NOMO-1 (cell line): ENCODE data around the gene IFT81.

Source experiments
- DNase-seq, 2 experiments: peaks; one replicate each; lab custom pipeline; 2025; ENCODE audit not compliant: unreplicated experiment in 2 of 2; lab: John Stamatoyannopoulos, UW

IFT81 gene

GRCh38 chr12:110124269-110124995, at the start of gene IFT81:
IFT81 (plus strand) TSS chr12:110124357; CDS start chr12:110127381, 3,024 bp downstream.
- peak; percentile 79 to 94 for DNase-seq

GRCh38 chr12:110075880-110076279, 48.3 kb upstream of the IFT81 start:
- DNase-seq, result no peak

GRCh38 chr12:110077800-110078199, 46.4 kb upstream of the IFT81 start:
- no peak for DNase-seq

- DNase-seq, result peak; percentile 60 to 92
These were observed 44.4 kb upstream of the IFT81 start for GRCh38 chr12:110079477-110080400.

GRCh38 chr12:110080410-110080809, 43.7 kb upstream of the IFT81 start:
- DNase-seq, result no peak

- DNase-seq, result no peak
These were observed 39.7 kb upstream of the IFT81 start for GRCh38 chr12:110084314-110085015.

- DNase-seq, result peak; percentile 52 to 81
These were observed 35.9 kb upstream of the IFT81 start for GRCh38 chr12:110088216-110088615.

GRCh38 chr12:110088936-110089335, 35.2 kb upstream of the IFT81 start:
- peak; percentile 18 to 57 for DNase-seq

GRCh38 chr12:110090266-110091135, 33.7 kb upstream of the IFT81 start:
- no peak for DNase-seq

- no peak for DNase-seq
These were observed 32.9 kb upstream of the IFT81 start for GRCh38 chr12:110091136-110091711.

GRCh38 chr12:110093631-110094311, 30.4 kb upstream of the IFT81 start:
- DNase-seq, result no peak

GRCh38 chr12:110100315-110100970, 23.7 kb upstream of the IFT81 start:
- peak; percentile 84 to 99 for DNase-seq

GRCh38 chr12:110102255-110102654, 21.9 kb upstream of the IFT81 start:
- peak; percentile 34 to 51 for DNase-seq

- DNase-seq, result peak; percentile 40 to 65
These were observed 19.7 kb upstream of the IFT81 start for GRCh38 chr12:110104188-110105094.

- no peak for DNase-seq
These were observed 19.0 kb upstream of the IFT81 start for GRCh38 chr12:110105159-110105558.

- peak in 1 of 2 experiments; percentile 24 for DNase-seq
These were observed 18.2 kb upstream of the IFT81 start for GRCh38 chr12:110105986-110106385.

- no peak for DNase-seq
These were observed 16.5 kb upstream of the IFT81 start for GRCh38 chr12:110107369-110108281.
